Measurements from ENCODE around the gene RASD1.

- TF ChIP-seq CTCF (IDR thresholded peaks at IDR 0.05 in 8 of 11, conservative IDR thresholded peaks at IDR 0.05 in 3 of 11) (no peak), POLR2AphosphoS5 (IDR thresholded peaks at IDR 0.05) (no peak)
These were observed 46.9 kb upstream of the RASD1 start for GRCh38 chr17:17542906-17543635.

All from spleen (tissue), 7 donors.